Colon (tissue), 2 donors: ENCODE measurements around the gene KDM5A.
A peak's percentile ranks its signal among the peaks of the same experiment; 100 is the strongest.
"Not testable (repeated sequence)": the region's sequence is repeated elsewhere in the genome, so short reads cannot be mapped to it uniquely, and the experiment has no call there.

Experiments used
- FAIRE-seq: peaks from 2 replicates; lab custom pipeline; 2012; peaks lifted over from hg19 to GRCh38; lab: Jason Lieb, UNC
- donor health status: control.
- donor health status: control.

Gene KDM5A

GRCh38 chr12:332581-333205 lies 56.4 kb downstream of the KDM5A start:
- FAIRE-seq, result peak; percentile 71

GRCh38 chr12:331287-331686 lies 57.8 kb downstream of the KDM5A start:
- no peak for FAIRE-seq

GRCh38 chr12:325906-326305 lies 63.2 kb downstream of the KDM5A start:
- no peak for FAIRE-seq

- no peak for FAIRE-seq
Observed at GRCh38 chr12:323507-323906, 65.6 kb downstream of the KDM5A start.

DNA sequence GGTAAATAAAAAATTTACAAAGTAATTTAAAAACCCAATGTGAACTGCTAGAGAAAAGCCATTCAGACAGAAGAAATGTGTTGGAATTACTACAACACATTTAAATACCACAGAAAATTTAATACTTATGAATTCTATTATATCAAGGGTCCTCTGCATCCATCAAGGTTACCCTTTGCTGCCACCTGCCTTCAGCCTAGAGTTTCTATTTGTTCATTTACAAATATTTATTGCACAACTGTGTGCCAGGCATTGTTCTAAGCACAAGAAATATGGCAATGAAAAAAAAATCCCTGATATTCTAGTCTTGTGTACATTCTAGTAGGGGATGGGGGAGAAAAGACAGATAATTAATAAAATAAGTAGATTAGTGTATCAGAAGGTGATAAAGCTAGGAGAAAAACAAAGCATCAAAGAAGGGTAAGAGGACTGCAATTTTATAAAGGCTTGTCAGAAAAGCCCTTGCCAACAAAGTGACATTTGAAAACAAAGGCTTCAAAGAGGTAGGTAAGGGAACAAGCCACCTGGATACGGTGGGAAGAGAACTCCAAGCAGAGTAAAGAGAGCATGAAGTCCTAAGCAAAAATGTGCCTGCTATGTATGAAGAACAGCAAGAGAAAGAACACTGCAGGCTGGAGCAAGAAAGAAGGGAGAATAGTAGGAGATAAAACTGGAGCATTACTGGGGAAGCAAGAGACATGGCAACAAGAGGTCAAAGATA lies 67.4 kb downstream of the KDM5A start:
- FAIRE-seq, result no peak

DNA sequence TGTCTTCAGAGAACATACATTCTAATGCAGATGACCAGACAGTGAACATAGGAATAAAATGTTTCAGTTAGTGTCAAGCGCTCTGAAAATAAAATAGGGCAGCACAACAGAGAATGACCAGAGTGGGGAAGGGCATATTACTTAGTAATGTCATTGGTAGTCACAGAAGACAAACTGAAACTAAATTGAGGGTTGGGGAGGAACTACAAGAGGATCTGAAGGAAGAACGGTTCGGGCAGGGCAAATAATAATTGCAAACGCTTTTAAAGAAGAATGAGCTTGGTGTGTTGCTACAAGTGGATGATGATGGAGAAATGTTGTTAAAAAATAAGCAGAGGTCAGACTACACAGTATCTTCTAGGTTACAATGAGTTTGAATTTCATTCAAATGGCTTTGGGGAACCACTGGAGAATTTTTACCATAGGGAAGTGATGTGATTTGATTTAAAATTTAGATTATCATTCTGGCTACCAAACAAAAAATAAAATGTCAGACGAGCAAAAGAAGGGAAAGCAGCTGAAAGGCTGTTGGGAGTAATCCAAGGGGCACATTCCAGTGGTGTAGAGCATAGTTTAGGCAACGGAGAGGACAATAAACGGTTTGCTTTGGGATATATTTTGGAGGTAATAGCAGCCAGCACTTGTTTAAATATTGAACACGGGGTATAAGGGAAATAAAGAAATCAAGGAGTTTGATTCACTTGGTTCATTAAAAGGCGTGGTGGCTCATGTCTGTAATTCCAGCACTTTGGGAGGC lies 70.2 kb downstream of the KDM5A start:
- no peak for FAIRE-seq

DNA sequence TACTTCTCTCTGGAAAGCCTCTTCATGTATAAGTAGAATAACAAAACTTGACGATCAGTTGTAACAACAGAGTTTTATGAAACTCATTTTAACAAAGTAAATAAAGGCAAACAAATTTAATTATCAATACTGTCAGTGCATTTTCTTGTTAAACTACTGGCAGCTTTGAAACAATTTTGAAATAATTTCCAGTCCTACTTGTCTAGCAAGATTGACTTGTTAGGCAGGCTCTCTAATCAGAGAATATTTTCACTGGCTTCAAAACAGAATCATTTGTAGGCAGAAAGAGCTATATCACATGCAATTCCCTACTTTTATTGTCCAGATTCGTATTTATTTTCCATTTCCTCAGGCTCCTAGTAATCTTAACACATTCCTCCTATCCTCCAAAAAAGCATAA lies 80.6 kb downstream of the KDM5A start:
- FAIRE-seq, result no peak

DNA sequence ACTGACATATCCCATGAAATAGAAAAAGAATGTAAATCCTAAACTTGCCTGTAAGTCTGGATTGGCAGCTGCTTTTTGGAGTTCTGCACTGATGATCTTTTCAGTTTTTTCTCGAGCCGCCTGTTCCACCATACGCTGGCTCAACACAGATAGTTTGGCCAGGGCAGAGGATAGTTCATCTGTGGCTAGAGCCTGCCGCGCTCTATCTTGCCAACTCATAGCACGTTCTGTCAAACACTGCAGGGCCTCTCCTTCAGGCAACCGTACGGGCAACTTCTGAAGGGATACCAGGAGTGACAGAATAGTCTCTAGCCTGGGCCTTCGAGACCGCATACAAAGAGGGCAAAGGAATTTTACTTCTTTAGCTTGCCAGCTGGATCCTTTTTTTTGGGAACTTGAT lies 81.7 kb downstream of the KDM5A start:
- no peak for FAIRE-seq

GRCh38 chr12:304805-305204 lies 84.3 kb downstream of the KDM5A start:
- FAIRE-seq, result no peak

DNA sequence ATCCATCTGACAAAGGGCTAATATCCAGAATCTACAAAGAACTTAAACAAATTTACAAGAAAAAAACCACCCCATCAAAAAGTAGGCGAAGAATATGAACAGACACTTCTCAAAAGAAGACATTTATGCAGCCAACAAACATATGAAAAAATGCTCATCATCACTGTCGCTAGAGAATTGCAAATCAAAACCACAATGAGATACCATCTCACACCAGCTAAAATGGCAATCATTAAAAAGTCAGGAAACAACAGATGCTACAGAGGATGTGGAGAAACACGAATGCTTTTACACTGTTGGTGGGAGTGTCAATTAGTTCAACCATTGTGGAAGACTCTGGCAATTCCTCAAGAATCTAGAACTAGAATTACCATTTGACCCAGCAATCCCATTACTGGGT lies 86.4 kb downstream of the KDM5A start:
- FAIRE-seq, result not testable (repeated sequence)

DNA sequence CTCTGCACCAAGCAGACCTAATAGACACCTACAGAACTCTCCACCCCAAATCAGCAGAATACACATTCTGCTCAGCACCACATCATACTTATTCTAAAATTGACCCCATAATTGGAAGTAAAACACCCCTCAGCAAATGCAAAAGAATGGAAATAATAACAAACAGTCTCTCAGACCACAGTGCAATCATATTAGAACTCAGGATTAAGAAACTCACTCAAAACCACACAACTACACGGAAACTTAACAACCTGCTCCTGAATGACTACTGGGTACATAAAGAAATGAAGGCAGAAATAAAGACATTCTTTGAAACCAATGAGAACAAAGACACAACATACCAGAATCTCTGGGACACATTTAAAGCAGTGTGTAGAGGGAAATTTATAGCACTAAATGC lies 89.0 kb downstream of the KDM5A start:
- FAIRE-seq, result not testable (repeated sequence)

- not testable (repeated sequence) for FAIRE-seq
Observed at GRCh38 chr12:299511-299910, 89.6 kb downstream of the KDM5A start.

GRCh38 chr12:298059-298458 lies 91.1 kb downstream of the KDM5A start:
- not testable (repeated sequence) for FAIRE-seq

GRCh38 chr12:295132-295531 lies 94.0 kb downstream of the KDM5A start:
- no peak for FAIRE-seq

DNA sequence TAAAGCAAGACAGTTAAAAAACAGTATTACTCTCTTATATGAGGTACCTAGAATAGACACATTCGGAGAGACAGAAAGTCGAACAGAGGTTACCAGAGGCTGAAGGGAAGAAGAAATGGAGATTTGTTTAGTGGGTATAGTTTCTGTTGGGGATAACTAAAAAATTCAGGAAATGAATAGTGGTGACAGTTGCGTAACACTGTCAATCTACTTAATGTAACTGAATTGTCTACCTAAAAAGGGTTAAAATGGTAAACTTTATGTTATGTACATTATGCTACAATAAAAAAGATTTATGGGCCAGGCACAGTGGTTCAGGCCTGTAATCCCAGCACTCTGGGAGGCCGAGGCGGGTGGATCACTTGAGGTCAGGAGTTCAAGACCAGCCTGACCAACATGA lies 95.9 kb downstream of the KDM5A start:
- no peak for FAIRE-seq

- no peak for FAIRE-seq
Observed at GRCh38 chr12:292186-292585, 96.9 kb downstream of the KDM5A start.

DNA sequence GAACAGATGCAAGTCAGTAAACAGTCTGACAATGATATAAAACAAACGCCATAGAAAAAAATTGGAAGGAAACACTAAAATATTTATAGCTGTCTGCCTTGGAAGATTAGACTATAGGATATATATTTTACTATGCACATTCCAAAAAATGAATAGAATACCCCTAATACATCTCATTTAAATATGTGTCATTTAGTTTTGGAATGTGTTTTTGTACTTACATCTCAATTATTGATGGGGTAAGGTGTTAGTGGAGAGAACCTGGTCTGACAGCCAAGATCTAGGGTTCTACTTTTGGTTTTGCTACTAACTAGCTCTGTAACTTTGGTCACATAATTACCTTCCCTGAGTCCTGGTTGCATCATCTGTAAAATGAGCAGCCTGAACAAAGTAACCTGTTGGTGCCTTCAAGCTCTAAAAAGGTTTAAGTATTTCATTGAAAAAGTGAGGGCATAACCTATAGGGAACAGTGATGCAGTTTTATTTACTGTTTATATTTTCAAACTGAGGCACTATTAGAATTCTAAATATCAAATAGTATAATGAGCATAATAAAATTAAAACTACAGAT lies 97.9 kb downstream of the KDM5A start:
- FAIRE-seq, result no peak

- FAIRE-seq, result no peak
Observed at GRCh38 chr12:288687-289086, 100.4 kb downstream of the KDM5A start.

DNA sequence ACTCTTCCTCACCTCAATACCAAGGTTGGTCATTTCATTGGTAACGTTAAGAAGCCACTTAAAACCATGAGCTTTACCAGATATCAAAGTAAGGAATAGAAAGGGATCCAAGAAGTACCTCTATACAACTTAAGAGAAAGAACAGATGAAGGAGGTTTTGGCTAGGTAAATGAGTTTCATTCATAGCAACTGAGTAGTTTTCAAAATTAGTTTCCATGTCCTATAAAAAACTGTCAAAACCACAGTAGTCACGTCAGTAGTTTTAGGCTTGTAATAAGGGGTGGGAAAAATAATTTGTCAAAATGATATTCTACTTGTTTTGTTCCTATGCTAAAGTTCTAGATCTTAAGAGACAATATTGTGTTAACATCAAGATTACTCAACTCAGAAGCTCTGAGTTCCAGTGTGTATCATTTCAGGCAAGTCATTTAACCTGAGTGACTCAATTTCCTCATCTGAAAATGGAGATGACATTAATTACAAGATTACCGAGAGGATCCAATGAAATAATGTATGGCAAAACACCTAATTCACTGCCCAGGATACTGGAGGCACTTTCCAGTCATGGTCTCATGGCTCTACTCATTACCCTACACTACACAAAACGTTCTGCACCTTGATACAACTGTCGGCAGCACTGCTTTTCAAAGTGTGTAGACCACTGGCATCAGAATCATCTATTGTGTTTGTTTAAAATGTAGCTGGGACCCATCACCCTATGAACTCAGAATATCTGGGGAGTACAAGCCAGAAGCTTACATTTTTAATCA lies 102.4 kb downstream of the KDM5A start:
- FAIRE-seq, result no peak

GRCh38 chr12:278046-278445 lies 111.1 kb downstream of the KDM5A start:
- no peak for FAIRE-seq

- no peak for FAIRE-seq
Observed at GRCh38 chr12:275812-276211, 113.3 kb downstream of the KDM5A start.

DNA sequence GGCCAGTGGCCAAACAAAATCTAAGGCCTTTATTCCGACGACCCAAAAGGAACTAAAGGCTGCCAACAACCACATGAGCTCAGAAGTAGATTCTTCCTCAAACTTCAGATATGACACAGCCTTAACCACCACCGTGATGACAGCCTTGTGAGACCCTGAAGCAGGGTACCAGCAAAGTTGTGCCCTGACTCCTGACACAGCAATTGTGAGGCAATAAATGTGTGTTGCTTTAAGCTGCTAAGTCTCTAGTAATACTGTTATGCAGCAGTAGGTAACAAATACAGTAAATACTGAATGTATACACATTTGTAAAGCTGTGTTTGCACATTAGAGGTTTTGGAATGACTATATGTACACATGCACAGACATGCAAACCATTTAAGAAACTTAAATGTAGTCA lies 115.7 kb downstream of the KDM5A start:
- no peak for FAIRE-seq
